Tibial nerve (tissue), 4 donors: ENCODE measurements around the gene TBCA. TPM values are rescaled to one million over a fixed set of nuclear protein-coding genes. Genes with fewer than 3 reads are reported as not detected.
A peak's percentile ranks its signal among the peaks of the same experiment; 100 is the strongest.

Experiments
- DNase-seq, 2 donors: peaks; one replicate each; pipeline ENCODE4 v3.0.0-alpha.2; 2019; ENCODE audit warnings: low spot score in 2 of 2
- H3K27ac ChIP-seq, 4 donors: fragments of 200-600 bp; sonication (generic) in 3 of 4; one replicate each; pipeline ENCODE4 v1.5.1; 2017 to 2019; ENCODE audit warnings: mild to moderate bottlenecking in 1 of 4
- H3K27me3 ChIP-seq, 2 donors: fragments of 200-600 bp; sonication (generic) in 1 of 2; one replicate each; pipeline versions ENCODE4 v1.5.1 to v1.6.0; 2017 to 2019
- H3K36me3 ChIP-seq, 3 donors: fragments of 200-600 bp; sonication (generic); one replicate each; pipeline ENCODE4 v1.5.1; 2018 to 2019
- H3K4me1 ChIP-seq, 4 donors: fragments of 200-600 bp; sonication (generic) in 3 of 4; one replicate each; pipeline ENCODE4 v1.5.1; 2017 to 2019
- H3K4me3 ChIP-seq, 4 donors: fragments of 200-600 bp; sonication (generic) in 3 of 4; one replicate each; pipeline ENCODE4 v1.5.1; 2017 to 2019; ENCODE audit warnings: mild to moderate bottlenecking in 1 of 4, moderate library complexity in 1 of 4
- H3K9me3 ChIP-seq, 4 donors: fragments of 200-600 bp; sonication (generic) in 3 of 4; one replicate each; pipeline ENCODE4 v1.5.1; 2017 to 2019
- CTCF ChIP-seq, 5 experiments: fragments of 200-600 bp in 3 of 5; fragments of 450-650 bp in 2 of 5; sonication (generic) in 3 of 5; IDR thresholded peaks; one replicate each; pipeline ENCODE4 v1.5.1; 2016 to 2019; ENCODE audit warnings: antibody characterized with exemption in 5 of 5, mild to moderate bottlenecking in 3 of 5, moderate library complexity in 2 of 5
- EP300 ChIP-seq, 2 donors: sonication (generic); formaldehyde crosslinking; IDR thresholded peaks; one replicate each; pipeline ENCODE4 v1.6.1; 2017; ENCODE audit warnings: antibody characterized with exemption in 2 of 2, mild to moderate bottlenecking in 1 of 2
- POLR2A ChIP-seq, 2 donors: fragments of 450-650 bp; IDR thresholded peaks; one replicate each; pipeline ENCODE4 v1.6.1; 2017; ENCODE audit warnings: antibody characterized with exemption in 2 of 2, mild to moderate bottlenecking in 2 of 2, moderate library complexity in 2 of 2
- WGBS, 2 donors: methylation state at CpG; one replicate each; pipeline ENCODE4 v1.1.5; 2018; 5-methylcytosine and 5-hydroxymethylcytosine counted together
- total RNA-seq, 4 donors: library from RNA; depleted of rRNA; stranded (reverse); fragments of >200 nt; gene quantifications; one replicate each; pipeline ENCODE4 v1.1.0, GENCODE V29; 2016

TBCA gene
- total RNA-seq, 4 donors from 2014 or later = 83.2 to 157 (median 120) TPM

GRCh38 chr5:77724934-77725333 is 51.2 kb downstream of the TBCA start:
- H3K27me3 ChIP-seq = no peaks in the 10 kb centered on the region
- TF ChIP-seq CTCF (IDR thresholded peaks at IDR 0.05) = no peak
- no peak for TF ChIP-seq POLR2A (IDR thresholded peaks at IDR 0.05)
- TF ChIP-seq EP300 (IDR thresholded peaks at IDR 0.05) = no peak
- DNase-seq = no peak
- no peaks in the 10 kb centered on the region for H3K9me3 ChIP-seq
- H3K27ac ChIP-seq = no peak overlapping the region
- 90 to 97% methylated on average over 5 of the region's 5 CpGs for WGBS, 2 donors
- no peak overlapping the region for H3K4me3 ChIP-seq
- peaks cover 0 to 1% (median 0%) of the 10 kb centered on the region in 4 donors for H3K4me1 ChIP-seq
- H3K36me3 ChIP-seq = no peaks in the 10 kb centered on the region

- no peaks in the 10 kb centered on the region for H3K27me3 ChIP-seq
- no peak for DNase-seq
- H3K36me3 ChIP-seq = no peaks in the 10 kb centered on the region
- peaks cover 0 to 9% (median 0%) of the 10 kb centered on the region in 4 donors for H3K4me1 ChIP-seq
- 84 to 85% methylated on average over 3 of the region's 3 CpGs for WGBS, 2 donors
- H3K4me3 ChIP-seq = no peak overlapping the region
- no peaks in the 10 kb centered on the region for H3K9me3 ChIP-seq
- H3K27ac ChIP-seq = no peak overlapping the region
- TF ChIP-seq POLR2A (IDR thresholded peaks at IDR 0.05) (no peak), CTCF (IDR thresholded peaks at IDR 0.05) (no peak), EP300 (IDR thresholded peaks at IDR 0.05) (no peak)
Observed at GRCh38 chr5:77719666-77720363, 56.3 kb downstream of the TBCA start.

- no peaks in the 10 kb centered on the region for H3K36me3 ChIP-seq
- H3K27me3 ChIP-seq = no peaks in the 10 kb centered on the region
- H3K4me1 ChIP-seq = peaks cover 0 to 9% (median 0%) of the 10 kb centered on the region in 4 donors
- 59 to 62% methylated on average over 6 of the region's 6 CpGs for WGBS, 2 donors
- TF ChIP-seq POLR2A (IDR thresholded peaks at IDR 0.05) (no peak), EP300 (IDR thresholded peaks at IDR 0.05) (no peak), CTCF (IDR thresholded peaks at IDR 0.05) (no peak)
- H3K9me3 ChIP-seq = no peaks in the 10 kb centered on the region
- H3K27ac ChIP-seq = no peak overlapping the region
- DNase-seq = no peak
- no peak overlapping the region for H3K4me3 ChIP-seq
Observed at GRCh38 chr5:77718934-77719610, 57.1 kb downstream of the TBCA start.

GRCh38 chr5:77709993-77710685 is 66.0 kb downstream of the TBCA start:
- Histone ChIP-seq H3K9me3 (no peaks in the 10 kb centered on the region), H3K4me3 (no peak overlapping the region), H3K36me3 (peaks cover 0 to 32% (median 15%) of the 10 kb centered on the region in 3 donors), H3K4me1 (peaks cover 0 to 2% (median 0%) of the 10 kb centered on the region in 4 donors), H3K27ac (no peak overlapping the region), H3K27me3 (no peaks in the 10 kb centered on the region)
- no peak for TF ChIP-seq POLR2A (IDR thresholded peaks at IDR 0.05)
- TF ChIP-seq EP300 (IDR thresholded peaks at IDR 0.05) = no peak
- no peak for TF ChIP-seq CTCF (IDR thresholded peaks at IDR 0.05)
- peak in 1 of 2 donors; percentile 8 for DNase-seq

- peaks cover 0 to 40% (median 16%) of the 10 kb centered on the region in 3 donors for H3K36me3 ChIP-seq
- peaks cover 0 to 2% (median 0%) of the 10 kb centered on the region in 4 donors for H3K4me1 ChIP-seq
- no peak overlapping the region for H3K27ac ChIP-seq
- TF ChIP-seq CTCF (IDR thresholded peaks at IDR 0.05) (no peak), POLR2A (IDR thresholded peaks at IDR 0.05) (no peak), EP300 (IDR thresholded peaks at IDR 0.05) (no peak)
- no peak for DNase-seq
- H3K4me3 ChIP-seq = no peak overlapping the region
- no peaks in the 10 kb centered on the region for H3K27me3 ChIP-seq
- H3K9me3 ChIP-seq = no peaks in the 10 kb centered on the region
Observed at GRCh38 chr5:77709340-77709739, 66.8 kb downstream of the TBCA start.
